Vagina (tissue), 2 donors: Measurements from ENCODE around the gene DAB2IP.

Source experiments
- POLR2A ChIP-seq, 2 donors: fragments of 450-650 bp; IDR thresholded peaks; one replicate each; pipeline ENCODE4 v1.6.1; 2017; ENCODE audit warnings: antibody characterized with exemption in 2 of 2, mild to moderate bottlenecking in 2 of 2, moderate library complexity in 2 of 2
- POLR2AphosphoS5 ChIP-seq, 2 donors: sonication (generic); formaldehyde crosslinking; IDR thresholded peaks; one replicate each; pipeline ENCODE4 v1.9.0; 2017; ENCODE audit warnings: antibody characterized with exemption in 2 of 2, mild to moderate bottlenecking in 2 of 2, low read depth in 1 of 2; ENCODE audit not compliant: insufficient read depth in 1 of 2
- TF ChIP-seq, protein P1 (sequence below), 3 experiments: fragments of 450-650 bp in 2 of 3; fragments of 200-600 bp in 1 of 3; sonication (generic) in 1 of 3; IDR thresholded peaks; one replicate each; pipeline ENCODE4 v1.5.1; 2017 to 2019; ENCODE audit warnings: antibody characterized with exemption in 3 of 3, mild to moderate bottlenecking in 2 of 3, moderate library complexity in 2 of 3

DNA sequence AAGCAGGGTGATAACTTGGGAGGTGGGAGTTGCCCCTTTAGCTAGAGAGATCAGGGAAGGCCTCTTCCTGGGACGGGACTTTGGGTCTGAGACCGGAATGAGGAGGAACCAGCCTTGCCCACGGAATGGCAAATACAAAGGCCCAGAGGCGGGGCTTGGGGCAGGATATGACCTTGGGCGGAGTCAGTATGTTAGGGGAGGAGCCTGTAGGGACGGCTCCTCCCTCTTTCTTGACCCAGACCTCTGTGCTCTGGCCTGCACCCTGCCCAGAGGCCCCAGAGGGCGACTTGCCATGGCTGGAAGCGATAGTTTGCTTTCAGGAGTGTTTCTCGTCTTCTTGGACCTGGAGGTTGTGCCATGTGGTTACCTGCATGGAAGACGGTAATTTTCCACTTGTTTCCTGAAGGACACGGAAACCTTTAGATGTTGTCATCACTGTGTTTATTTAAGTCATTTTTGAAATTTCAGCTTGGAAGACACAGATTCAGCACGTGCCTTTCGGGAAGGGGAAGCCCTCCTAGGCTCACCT, 85.6 kb downstream of the DAB2IP start:
- TF ChIP-seq, protein P1, sequence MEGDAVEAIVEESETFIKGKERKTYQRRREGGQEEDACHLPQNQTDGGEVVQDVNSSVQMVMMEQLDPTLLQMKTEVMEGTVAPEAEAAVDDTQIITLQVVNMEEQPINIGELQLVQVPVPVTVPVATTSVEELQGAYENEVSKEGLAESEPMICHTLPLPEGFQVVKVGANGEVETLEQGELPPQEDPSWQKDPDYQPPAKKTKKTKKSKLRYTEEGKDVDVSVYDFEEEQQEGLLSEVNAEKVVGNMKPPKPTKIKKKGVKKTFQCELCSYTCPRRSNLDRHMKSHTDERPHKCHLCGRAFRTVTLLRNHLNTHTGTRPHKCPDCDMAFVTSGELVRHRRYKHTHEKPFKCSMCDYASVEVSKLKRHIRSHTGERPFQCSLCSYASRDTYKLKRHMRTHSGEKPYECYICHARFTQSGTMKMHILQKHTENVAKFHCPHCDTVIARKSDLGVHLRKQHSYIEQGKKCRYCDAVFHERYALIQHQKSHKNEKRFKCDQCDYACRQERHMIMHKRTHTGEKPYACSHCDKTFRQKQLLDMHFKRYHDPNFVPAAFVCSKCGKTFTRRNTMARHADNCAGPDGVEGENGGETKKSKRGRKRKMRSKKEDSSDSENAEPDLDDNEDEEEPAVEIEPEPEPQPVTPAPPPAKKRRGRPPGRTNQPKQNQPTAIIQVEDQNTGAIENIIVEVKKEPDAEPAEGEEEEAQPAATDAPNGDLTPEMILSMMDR (IDR thresholded peaks at IDR 0.05) = no peak
- TF ChIP-seq POLR2AphosphoS5 (IDR thresholded peaks at IDR 0.05; ENCODE audit: insufficient read depth in 1 of 2, low read depth in 1 of 2) (no peak), POLR2A (IDR thresholded peaks at IDR 0.05) (no peak)
